ENCODE data around the gene TRIM43B.
"Not testable (repeated sequence)": the region's sequence is repeated elsewhere in the genome, so short reads cannot be mapped to it uniquely, and the experiment has no call there.

- TF ChIP-seq CTCF (conservative IDR thresholded peaks at IDR 0.05; ENCODE audit: low read length); EZH2phosphoT487 (IDR thresholded peaks at IDR 0.05; ENCODE audit: borderline replicate concordance): not testable (repeated sequence)
Observed at GRCh38 chr2:95435872-95436209, 48.7 kb downstream of the TRIM43B start.
